Keratinocyte (primary cell): ENCODE measurements around the gene AMBP. TPM values are rescaled to one million over a fixed set of nuclear protein-coding genes. Genes with fewer than 3 reads are reported as not detected.

Source experiments
- DNase-seq: peaks from one replicate; pipeline ENCODE4 v3.0.0-alpha.2; 2011; ENCODE audit warnings: low read depth, missing footprints, low spot score
- FAIRE-seq: peaks from 2 replicates; lab custom pipeline; 2011; peaks lifted over from hg19 to GRCh38; lab: Jason Lieb, UNC
- H2AFZ ChIP-seq: 2 replicates; pipeline ENCODE4 v1.6.0; 2012; ENCODE audit warnings: low read length, control low read depth, inconsistent platforms; ENCODE audit not compliant: control insufficient read depth
- H3K27ac ChIP-seq: 2 replicates; pipeline ENCODE4 v1.5.1; 2011; ENCODE audit warnings: low read length; ENCODE audit not compliant: control insufficient read depth, insufficient read depth
- H3K27me3 ChIP-seq: 3 replicates; pipeline ENCODE4 v1.6.0; 2011; ENCODE audit warnings: low read length; ENCODE audit not compliant: control insufficient read depth, insufficient read depth; ENCODE audit errors: extremely low read depth
- H3K36me3 ChIP-seq, 2 experiments: 2 replicates in 1 of 2; 3 replicates in 1 of 2; pipeline ENCODE4 v1.5.1; 2011; ENCODE audit warnings: low read length in 2 of 2, mild to moderate bottlenecking in 1 of 2; ENCODE audit not compliant: control insufficient read depth in 2 of 2, insufficient read depth in 2 of 2; ENCODE audit errors: extremely low read depth in 1 of 2
- H3K4me1 ChIP-seq: 3 replicates; pipeline ENCODE4 v1.5.1; 2011; ENCODE audit warnings: low read length; ENCODE audit not compliant: control insufficient read depth, insufficient read depth; ENCODE audit errors: extremely low read depth
- H3K4me2 ChIP-seq: 3 replicates; pipeline ENCODE4 v1.6.0; 2011; ENCODE audit warnings: low read depth, low read length; ENCODE audit not compliant: control insufficient read depth, insufficient read depth; ENCODE audit errors: extremely low read depth
- H3K4me3 ChIP-seq, 3 experiments: fragments of 200-600 bp in 1 of 3; sonication (generic) in 1 of 3; 2 replicates in 2 of 3; 3 replicates in 1 of 3; pipeline ENCODE4 v1.5.1; 2011 to 2016; ENCODE audit warnings: low read length in 3 of 3, mild to moderate bottlenecking in 3 of 3, control low read depth in 2 of 3, inconsistent platforms in 1 of 3, low read depth in 1 of 3, mixed read lengths in 1 of 3, mixed run types in 1 of 3, moderate library complexity in 1 of 3; ENCODE audit not compliant: control insufficient read depth in 2 of 3, insufficient read depth in 2 of 3; ENCODE audit errors: extremely low read depth in 1 of 3
- H3K79me2 ChIP-seq: 2 replicates; pipeline ENCODE4 v1.6.0; 2012; ENCODE audit warnings: low read length; ENCODE audit not compliant: control insufficient read depth, insufficient read depth
- H3K9ac ChIP-seq: 3 replicates; pipeline ENCODE4 v1.6.0; 2011; ENCODE audit warnings: low read length; ENCODE audit not compliant: control insufficient read depth, insufficient read depth; ENCODE audit errors: extremely low read depth
- H3K9me1 ChIP-seq: 3 replicates; pipeline ENCODE4 v1.6.0; 2011; ENCODE audit warnings: low read length; ENCODE audit not compliant: control insufficient read depth, insufficient read depth; ENCODE audit errors: extremely low read depth
- H3K9me3 ChIP-seq: 2 replicates; pipeline ENCODE4 v1.5.1; 2012; ENCODE audit warnings: low read depth, low read length; ENCODE audit not compliant: control insufficient read depth
- H4K20me1 ChIP-seq: 3 replicates; pipeline ENCODE4 v1.6.0; 2011; ENCODE audit warnings: low read length; ENCODE audit not compliant: control insufficient read depth, insufficient read depth; ENCODE audit errors: extremely low read depth
- CTCF ChIP-seq, 3 experiments: IDR thresholded peaks in 1 of 3; conservative IDR thresholded peaks in 1 of 3; optimal IDR thresholded peaks in 1 of 3; 2 replicates in 2 of 3; 3 replicates in 1 of 3; pipeline versions ENCODE3 to v1.5.1; 2011; ENCODE audit warnings: low read length in 3 of 3, mild to moderate bottlenecking in 3 of 3, moderate library complexity in 2 of 3, control low read depth in 1 of 3, inconsistent platforms in 1 of 3; ENCODE audit not compliant: insufficient read depth in 2 of 3; ENCODE audit errors: extremely low read depth in 1 of 3
- EZH2 ChIP-seq: IDR thresholded peaks from one replicate; pipeline ENCODE4 v1.6.1; 2012; ENCODE audit warnings: inconsistent platforms, mild to moderate bottlenecking, low read length, moderate library complexity
- dilution Hi-C: fragments of 300-500 bp; cut with MboI; formaldehyde crosslinking; loops from one replicate; pipeline ENCODE4 v1.7.0; 2020; ENCODE audit warnings: low sequenced_read_pairs; ENCODE audit not compliant: extremely low pct_ligation_motif_present
- polyA plus RNA-seq, 5 experiments: library from polyadenylated mRNA; depleted of rRNA in 3 of 5; stranded (reverse) in 3 of 5; stranded (forward) in 1 of 5; unstranded in 1 of 5; fragments of >200 nt; gene quantifications; 1 replicate in 1 of 5; 2 replicates in 3 of 5; 3 replicates in 1 of 5; pipeline versions ENCODE4 v1.2.1 to v1.2.3, GENCODE V29; 2011 to 2012; ENCODE audit warnings: missing spikeins in 2 of 5, low read depth in 1 of 5, low replicate concordance in 1 of 5

Gene AMBP
- polyA plus RNA-seq, 1 donor (not counting 4 experiments of a cell fraction or from before 2014, with no cell fraction given): not detected

DNA sequence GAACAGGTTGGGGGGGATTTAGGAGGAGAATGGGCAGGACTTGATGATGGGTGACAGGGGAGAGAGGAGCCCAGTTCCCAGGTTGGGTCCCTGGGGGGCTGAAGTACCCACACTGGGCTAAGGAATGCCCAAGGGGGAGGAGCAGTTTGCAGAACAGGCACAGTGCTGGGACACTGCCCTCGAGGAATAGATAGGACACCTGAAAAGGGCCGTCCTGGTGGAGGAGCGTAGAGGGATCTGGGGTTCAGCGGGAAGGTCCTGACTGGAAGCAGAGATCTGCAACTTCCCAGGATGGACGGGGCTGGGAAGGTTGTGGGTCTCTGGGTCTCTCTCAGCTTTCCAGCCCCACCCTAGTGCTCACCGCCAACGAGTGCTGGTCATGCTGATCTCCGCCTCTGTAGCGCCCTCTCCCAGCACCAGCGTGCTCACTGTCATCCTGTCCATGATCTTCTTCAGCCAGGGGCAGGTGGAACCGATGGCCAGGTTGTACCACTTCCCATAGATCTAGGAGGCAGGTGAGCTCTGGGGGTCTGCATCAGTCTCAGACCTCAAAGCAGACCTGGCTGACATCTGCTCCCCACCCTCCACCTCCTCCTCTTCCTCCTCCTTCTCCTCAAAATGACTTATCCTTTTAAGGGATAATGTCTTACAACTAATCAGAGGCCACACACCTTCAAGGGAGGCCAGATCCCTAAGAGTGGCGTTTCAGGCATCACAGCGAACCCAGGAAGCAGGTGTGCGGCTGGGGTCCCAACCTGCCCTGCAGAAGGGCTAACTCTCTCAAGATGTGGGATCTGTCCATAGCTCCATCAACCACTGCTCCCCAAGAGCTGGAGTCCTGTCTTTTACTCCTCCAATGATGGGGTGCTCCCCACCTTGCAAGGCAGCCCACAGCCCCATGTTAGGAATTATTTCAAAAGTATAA is 1.6 kb downstream of the AMBP start:
- Histone ChIP-seq H3K79me2 (no peaks in the 10 kb centered on the region), H3K9me1 (no peaks in the 10 kb centered on the region), H3K4me2 (no peak overlapping the region), H3K9ac (no peak overlapping the region), H2AFZ (no peak overlapping the region), H3K9me3 (no peaks in the 10 kb centered on the region), H3K27me3 (peaks cover 45% of the 10 kb centered on the region), H3K27ac (no peak overlapping the region), H3K4me1 (no peaks in the 10 kb centered on the region), H3K36me3 (no peaks in the 10 kb centered on the region), H4K20me1 (no peaks in the 10 kb centered on the region), H3K4me3 (no peak overlapping the region)
- dilution Hi-C loops: no loop called here
- DNase-seq (no peak), FAIRE-seq (no peak)
- no peak for TF ChIP-seq EZH2
- no peak for TF ChIP-seq CTCF (optimal IDR thresholded peaks at IDR 0.05 in 1 of 3, IDR thresholded peaks at IDR 0.05 in 1 of 3, conservative IDR thresholded peaks at IDR 0.05 in 1 of 3; ENCODE audit: extremely low read depth in 1 of 3, insufficient read depth in 2 of 3, low read length in 3 of 3)

DNA sequence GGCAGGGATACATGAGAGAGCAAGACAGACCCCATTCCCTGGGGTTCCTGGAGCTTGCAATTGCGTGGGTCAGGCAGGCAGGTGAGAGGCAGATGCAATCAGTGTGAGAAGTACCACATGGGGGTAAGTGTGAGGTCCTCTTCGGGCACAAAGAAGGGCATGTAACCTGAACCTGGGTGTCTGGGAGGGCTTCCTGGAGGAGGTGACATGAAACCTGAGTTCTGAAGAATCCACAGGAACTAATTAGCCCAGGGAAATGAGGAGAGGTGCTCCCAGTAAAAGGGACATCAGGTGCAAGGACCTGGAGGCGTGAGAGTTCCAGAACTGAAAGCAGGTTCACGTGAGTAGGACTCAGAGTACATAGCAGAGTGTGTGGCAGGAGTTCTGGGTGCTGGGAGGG is 2.5 kb downstream of the AMBP start:
- no peak for TF ChIP-seq EZH2
- no peak for TF ChIP-seq CTCF (optimal IDR thresholded peaks at IDR 0.05 in 1 of 3, IDR thresholded peaks at IDR 0.05 in 1 of 3, conservative IDR thresholded peaks at IDR 0.05 in 1 of 3; ENCODE audit: extremely low read depth in 1 of 3, insufficient read depth in 2 of 3, low read length in 3 of 3)
- Histone ChIP-seq H2AFZ (no peak overlapping the region), H3K79me2 (no peaks in the 10 kb centered on the region), H3K27ac (no peak overlapping the region), H3K36me3 (no peaks in the 10 kb centered on the region), H3K4me3 (no peak overlapping the region), H3K4me1 (peaks cover 4% of the 10 kb centered on the region), H3K9me3 (no peaks in the 10 kb centered on the region), H3K9ac (no peak overlapping the region), H3K9me1 (no peaks in the 10 kb centered on the region), H3K27me3 (peaks cover 45% of the 10 kb centered on the region), H4K20me1 (no peaks in the 10 kb centered on the region), H3K4me2 (no peak overlapping the region)
- no peak for FAIRE-seq
- dilution Hi-C loops: no loop called here
- no peak for DNase-seq
